GM21529 (cell line): Measurements from ENCODE around the gene SLC36A4.
"Not testable (repeated sequence)": the region's sequence is repeated elsewhere in the genome, so short reads cannot be mapped to it uniquely, and the experiment has no call there.

Experiments
- ATAC-seq: cut with Tn5 transposase; IDR thresholded peaks from one replicate; pipeline ENCODE4 v1.9.1; 2021; ENCODE audit not compliant: unreplicated experiment

The SLC36A4 gene

GRCh38 chr11:93123351-93123898 lies 74.4 kb downstream of the SLC36A4 start:
- no peak for ATAC-seq

GRCh38 chr11:93122535-93123235 lies 75.1 kb downstream of the SLC36A4 start:
- no peak for ATAC-seq

GRCh38 chr11:93118276-93118675 lies 79.5 kb downstream of the SLC36A4 start:
- no peak for ATAC-seq

GRCh38 chr11:93117565-93117964 lies 80.2 kb downstream of the SLC36A4 start:
- no peak for ATAC-seq

GRCh38 chr11:93116641-93117441 lies 81.0 kb downstream of the SLC36A4 start:
- no peak for ATAC-seq

- ATAC-seq: no peak
These were observed 83.5 kb downstream of the SLC36A4 start for GRCh38 chr11:93114304-93114703.

- no peak for ATAC-seq
These were observed 84.0 kb downstream of the SLC36A4 start for GRCh38 chr11:93113824-93114223.

GRCh38 chr11:93111147-93111546 lies 86.6 kb downstream of the SLC36A4 start:
- not testable (repeated sequence) for ATAC-seq

GRCh38 chr11:93100211-93100610 lies 97.6 kb downstream of the SLC36A4 start:
- ATAC-seq: no peak

- ATAC-seq: no peak
These were observed 98.0 kb downstream of the SLC36A4 start for GRCh38 chr11:93099806-93100205.
